ENCODE data around the gene ANO9. TPM values are rescaled to one million over a fixed set of nuclear protein-coding genes. Genes with fewer than 3 reads are reported as not detected.

The ANO9 gene
- 16.3 and 16.5 TPM in 2 replicates for polyA plus RNA-seq (2013)

- Histone ChIP-seq H2BK12ac (ENCODE audit: low read length) (no peak within 1 kb of the TSS), H2AK5ac (ENCODE audit: low read length) (peak within 1 kb of the TSS; percentile 11), H4K8ac (ENCODE audit: low read depth, low read length) (peak within 1 kb of the TSS; percentile 48), H3K36me3 (ENCODE audit: control insufficient read depth in 1 of 2, insufficient read depth in 2 of 2, low read length in 2 of 2) (no peaks in the 10 kb centered on the region), H3K4me1 (ENCODE audit: control insufficient read depth in 1 of 2, insufficient read depth in 2 of 2, low read length in 2 of 2) (peaks cover 7 to 10% of the 10 kb centered on the region in 2 experiments), H3K4me3 (ENCODE audit: low read depth, low read length) (peak within 1 kb of the TSS; percentile 35), H2BK120ac (ENCODE audit: insufficient read depth, low read length, poor library complexity) (no peak within 1 kb of the TSS), H3K18ac (ENCODE audit: low read length) (peak within 1 kb of the TSS; percentile 16), H3K27ac (ENCODE audit: low read depth, low read length) (no peak within 1 kb of the TSS), H3K9me3 (ENCODE audit: insufficient read depth, low read depth, low read length) (peaks cover 5% of the 10 kb centered on the region), H3K23ac (ENCODE audit: low read length) (no peak within 1 kb of the TSS), H3K9ac (ENCODE audit: low read length) (no peak within 1 kb of the TSS), H4K91ac (ENCODE audit: low read depth, low read length) (peak within 1 kb of the TSS; percentile 32), H3K27me3 (ENCODE audit: insufficient read depth, low read length) (no peaks in the 10 kb centered on the region), H4K12ac (ENCODE audit: low read depth, low read length) (no peak within 1 kb of the TSS), H3K4me2 (ENCODE audit: low read length) (peak within 1 kb of the TSS; percentile 45), H3K14ac (ENCODE audit: low read length) (peak within 1 kb of the TSS; percentile 66), H2BK5ac (ENCODE audit: low read depth, low read length, poor library complexity) (no peak within 1 kb of the TSS), H3K79me2 (ENCODE audit: control insufficient read depth, insufficient read depth, low read length, poor library complexity) (no peaks in the 10 kb centered on the region), H2AFZ (ENCODE audit: insufficient read depth, low read length, poor library complexity) (no peak within 1 kb of the TSS), H3K79me1 (ENCODE audit: low read length) (peaks cover 5% of the 10 kb centered on the region), H3K4ac (ENCODE audit: low read depth, low read length) (no peak within 1 kb of the TSS)
- DNase-seq, result peak; percentile 36 to 56
- WGBS (ENCODE audit: extremely low coverage, insufficient coverage, insufficient read length), result no CpG with 5 or more reads among the region's 35 CpGs
Observed at GRCh38 chr11:441418-442274, at the start of gene ANO9. Gene ANO9 (minus strand): TSS chr11:442011. CDS start chr11:441926, 85 bp downstream.

GRCh38 chr11:491358-491757 lies 49.5 kb upstream of the ANO9 start:
- Histone ChIP-seq H3K4me2 (ENCODE audit: low read length) (no peak overlapping the region), H3K27ac (ENCODE audit: low read depth, low read length) (no peak overlapping the region), H3K23ac (ENCODE audit: low read length) (no peak overlapping the region), H2BK12ac (ENCODE audit: low read length) (no peak overlapping the region), H3K4me1 (ENCODE audit: control insufficient read depth in 1 of 2, insufficient read depth in 2 of 2, low read length in 2 of 2) (no peaks in the 10 kb centered on the region), H3K18ac (ENCODE audit: low read length) (no peak overlapping the region), H3K9me3 (ENCODE audit: insufficient read depth, low read depth, low read length) (peaks cover 1% of the 10 kb centered on the region), H3K4me3 (ENCODE audit: low read depth, low read length) (no peak overlapping the region), H4K91ac (ENCODE audit: low read depth, low read length) (no peak overlapping the region), H2BK5ac (ENCODE audit: low read depth, low read length, poor library complexity) (no peak overlapping the region), H3K27me3 (ENCODE audit: insufficient read depth, low read length) (no peaks in the 10 kb centered on the region), H3K9ac (ENCODE audit: low read length) (no peak overlapping the region), H2BK120ac (ENCODE audit: insufficient read depth, low read length, poor library complexity) (no peak overlapping the region), H2AFZ (ENCODE audit: insufficient read depth, low read length, poor library complexity) (no peak overlapping the region), H3K79me2 (ENCODE audit: control insufficient read depth, insufficient read depth, low read length, poor library complexity) (no peaks in the 10 kb centered on the region), H3K79me1 (ENCODE audit: low read length) (no peaks in the 10 kb centered on the region), H3K4ac (ENCODE audit: low read depth, low read length) (no peak overlapping the region), H4K8ac (ENCODE audit: low read depth, low read length) (no peak overlapping the region), H3K14ac (ENCODE audit: low read length) (no peak overlapping the region), H3K36me3 (ENCODE audit: control insufficient read depth in 1 of 2, insufficient read depth in 2 of 2, low read length in 2 of 2) (peaks cover 55 to 60% of the 10 kb centered on the region in 2 experiments), H2AK5ac (ENCODE audit: low read length) (no peak overlapping the region), H4K12ac (ENCODE audit: low read depth, low read length) (no peak overlapping the region)
- no peak for DNase-seq
- no CpG with 5 or more reads among the region's 7 CpGs for WGBS (ENCODE audit: extremely low coverage, insufficient coverage, insufficient read length)

- Histone ChIP-seq H3K4me2 (ENCODE audit: low read length) (no peak overlapping the region), H3K9ac (ENCODE audit: low read length) (no peak overlapping the region), H3K36me3 (ENCODE audit: control insufficient read depth in 1 of 2, insufficient read depth in 2 of 2, low read length in 2 of 2) (peaks cover 55 to 60% of the 10 kb centered on the region in 2 experiments), H2BK12ac (ENCODE audit: low read length) (no peak overlapping the region), H4K12ac (ENCODE audit: low read depth, low read length) (no peak overlapping the region), H2BK5ac (ENCODE audit: low read depth, low read length, poor library complexity) (no peak overlapping the region), H3K4me1 (ENCODE audit: control insufficient read depth in 1 of 2, insufficient read depth in 2 of 2, low read length in 2 of 2) (no peaks in the 10 kb centered on the region), H3K79me1 (ENCODE audit: low read length) (no peaks in the 10 kb centered on the region), H3K18ac (ENCODE audit: low read length) (no peak overlapping the region), H3K23ac (ENCODE audit: low read length) (no peak overlapping the region), H3K4ac (ENCODE audit: low read depth, low read length) (no peak overlapping the region), H3K9me3 (ENCODE audit: insufficient read depth, low read depth, low read length) (peaks cover 3% of the 10 kb centered on the region), H2AK5ac (ENCODE audit: low read length) (no peak overlapping the region), H3K4me3 (ENCODE audit: low read depth, low read length) (no peak overlapping the region), H2AFZ (ENCODE audit: insufficient read depth, low read length, poor library complexity) (no peak overlapping the region), H4K91ac (ENCODE audit: low read depth, low read length) (no peak overlapping the region), H3K27me3 (ENCODE audit: insufficient read depth, low read length) (no peaks in the 10 kb centered on the region), H3K79me2 (ENCODE audit: control insufficient read depth, insufficient read depth, low read length, poor library complexity) (no peaks in the 10 kb centered on the region), H3K14ac (ENCODE audit: low read length) (no peak overlapping the region), H4K8ac (ENCODE audit: low read depth, low read length) (no peak overlapping the region), H3K27ac (ENCODE audit: low read depth, low read length) (no peak overlapping the region), H2BK120ac (ENCODE audit: insufficient read depth, low read length, poor library complexity) (no peak overlapping the region)
- DNase-seq, result no peak
- no CpG with 5 or more reads among the region's 15 CpGs for WGBS (ENCODE audit: extremely low coverage, insufficient coverage, insufficient read length)
Observed at GRCh38 chr11:490930-491260, 49.1 kb upstream of the ANO9 start.

GRCh38 chr11:490186-490929 lies 48.5 kb upstream of the ANO9 start:
- no peak overlapping the region for H2BK120ac ChIP-seq (ENCODE audit: insufficient read depth, low read length, poor library complexity)
- H3K79me2 ChIP-seq (ENCODE audit: control insufficient read depth, insufficient read depth, low read length, poor library complexity), result no peaks in the 10 kb centered on the region
- H3K4me2 ChIP-seq (ENCODE audit: low read length), result no peak overlapping the region
- no peak overlapping the region for H2AK5ac ChIP-seq (ENCODE audit: low read length)
- no peak overlapping the region for H2BK5ac ChIP-seq (ENCODE audit: low read depth, low read length, poor library complexity)
- H3K4me3 ChIP-seq (ENCODE audit: low read depth, low read length), result no peak overlapping the region
- H2BK12ac ChIP-seq (ENCODE audit: low read length), result no peak overlapping the region
- no peak overlapping the region for H4K91ac ChIP-seq (ENCODE audit: low read depth, low read length)
- no peak for DNase-seq
- no peak overlapping the region for H3K18ac ChIP-seq (ENCODE audit: low read length)
- H3K4me1 ChIP-seq (ENCODE audit: control insufficient read depth in 1 of 2, insufficient read depth in 2 of 2, low read length in 2 of 2), result no peaks in the 10 kb centered on the region
- no peak overlapping the region for H3K23ac ChIP-seq (ENCODE audit: low read length)
- H3K36me3 ChIP-seq (ENCODE audit: control insufficient read depth in 1 of 2, insufficient read depth in 2 of 2, low read length in 2 of 2), result peaks cover 51 to 56% of the 10 kb centered on the region in 2 experiments
- H3K14ac ChIP-seq (ENCODE audit: low read length), result no peak overlapping the region
- H3K9me3 ChIP-seq (ENCODE audit: insufficient read depth, low read depth, low read length), result peaks cover 5% of the 10 kb centered on the region
- no peaks in the 10 kb centered on the region for H3K27me3 ChIP-seq (ENCODE audit: insufficient read depth, low read length)
- no peak overlapping the region for H3K27ac ChIP-seq (ENCODE audit: low read depth, low read length)
- no CpG with 5 or more reads among the region's 38 CpGs for WGBS (ENCODE audit: extremely low coverage, insufficient coverage, insufficient read length)
- no peaks in the 10 kb centered on the region for H3K79me1 ChIP-seq (ENCODE audit: low read length)
- no peak overlapping the region for H4K12ac ChIP-seq (ENCODE audit: low read depth, low read length)
- no peak overlapping the region for H3K9ac ChIP-seq (ENCODE audit: low read length)
- H3K4ac ChIP-seq (ENCODE audit: low read depth, low read length), result no peak overlapping the region
- no peak overlapping the region for H2AFZ ChIP-seq (ENCODE audit: insufficient read depth, low read length, poor library complexity)
- H4K8ac ChIP-seq (ENCODE audit: low read depth, low read length), result no peak overlapping the region
